Stimulated activated CD8-positive, alpha-beta memory T cell treated with anti-CD3 and anti-CD28 coated beads, Interleukin-12 subunit alpha, Interleukin-12 subunit beta, amount 100 ng/mL, for 24 hours (primary cell): ENCODE measurements around the gene MOB2.

Experiments used
- DNase-seq: peaks from one replicate; pipeline ENCODE4 v3.0.0-alpha.2; 2020; ENCODE audit errors: extremely low read depth

The MOB2 gene

DNA sequence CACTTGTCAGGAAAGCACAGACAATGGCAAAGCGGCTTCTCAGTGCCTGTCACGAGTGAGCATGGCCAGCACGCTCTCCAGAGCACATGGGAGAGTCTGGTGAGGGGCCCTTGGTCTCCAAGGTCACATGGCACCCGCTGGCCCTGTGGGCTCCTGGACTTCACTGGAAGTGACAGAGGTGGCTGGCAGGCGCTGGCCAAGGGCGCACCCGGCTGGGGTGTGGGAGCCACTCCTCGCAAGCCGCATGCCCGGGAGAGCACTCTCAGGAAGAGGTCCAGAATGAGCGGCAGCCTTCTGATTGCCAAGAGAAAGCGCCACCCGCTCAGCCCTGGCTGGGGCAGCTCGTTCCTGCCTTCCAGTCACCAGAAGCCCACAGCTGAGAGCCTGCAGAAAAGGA lies 17.1 kb upstream of the MOB2 start:
- DNase-seq: no peak

DNA sequence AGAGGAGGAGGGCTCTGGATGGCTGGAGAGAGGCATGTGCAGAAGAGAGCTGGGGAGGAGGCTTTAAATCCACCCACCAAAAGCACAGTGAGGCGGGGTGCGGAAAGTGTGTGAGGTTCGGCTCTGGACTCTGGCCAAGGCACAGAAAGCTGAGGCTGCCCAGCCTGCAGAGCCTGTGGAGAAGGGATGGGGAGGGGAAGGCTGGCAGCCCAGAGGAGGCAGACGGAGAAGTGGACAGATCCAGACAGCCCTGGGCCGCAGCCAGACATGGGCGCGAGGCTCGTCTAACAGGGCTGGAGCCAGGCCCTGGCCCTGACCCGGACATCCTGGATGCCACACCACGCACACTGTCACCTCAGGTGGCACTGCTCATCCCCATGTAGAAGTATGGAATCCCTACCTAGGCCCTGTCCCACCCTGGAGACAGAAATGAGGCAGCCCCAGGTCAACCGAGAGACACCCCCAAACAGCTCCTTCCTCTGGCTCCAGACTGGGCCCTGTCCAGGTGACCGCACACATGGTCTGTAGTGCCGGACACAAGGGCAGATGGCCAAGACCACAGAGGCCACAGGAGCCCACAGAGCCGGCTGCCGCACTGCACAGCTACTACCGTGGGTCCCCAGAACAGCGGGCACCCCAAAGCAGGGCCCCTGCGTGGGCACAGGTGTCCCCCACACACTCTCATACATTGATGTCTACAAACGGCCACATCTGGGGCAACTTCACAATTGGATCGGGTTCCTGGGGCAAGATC lies 16.6 kb upstream of the MOB2 start:
- no peak for DNase-seq

DNA sequence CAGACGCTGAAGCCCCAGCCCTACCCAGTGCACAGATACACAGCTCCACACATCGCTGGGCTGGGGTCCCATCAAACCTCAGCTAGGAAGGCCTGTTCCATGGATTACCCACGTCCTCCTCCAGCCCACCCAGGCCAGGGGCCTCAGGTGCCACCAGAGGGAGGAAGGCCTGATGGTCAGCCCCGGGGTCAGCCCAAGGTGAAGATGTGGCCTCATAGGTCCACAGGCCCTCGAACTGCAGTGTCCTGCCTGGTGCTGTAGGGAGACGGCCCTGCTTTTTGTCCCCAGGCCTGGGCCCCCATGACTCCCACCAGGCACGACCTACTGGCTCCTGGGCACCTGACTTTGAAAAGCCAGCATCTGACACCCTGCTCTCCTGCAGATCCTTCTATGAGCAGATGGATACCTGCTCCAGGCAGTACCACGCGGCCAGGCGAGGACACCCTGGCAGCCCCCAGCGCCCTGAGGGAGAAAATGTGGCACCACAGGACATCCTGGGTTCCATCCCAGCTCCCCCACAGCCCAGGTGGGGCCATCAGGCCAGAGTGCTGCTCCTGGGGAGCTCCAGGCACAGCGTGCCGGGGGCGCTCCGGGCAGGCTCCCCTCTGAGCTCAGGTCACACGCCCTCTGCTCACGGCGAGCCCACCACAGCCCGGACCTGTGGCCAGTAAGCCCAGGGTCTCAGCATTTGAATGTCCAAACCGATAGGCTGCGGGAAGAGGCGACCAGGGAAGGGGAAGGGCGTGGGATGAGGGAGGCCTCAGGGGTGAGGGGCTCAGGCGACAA lies 15.8 kb upstream of the MOB2 start:
- no peak for DNase-seq

DNA sequence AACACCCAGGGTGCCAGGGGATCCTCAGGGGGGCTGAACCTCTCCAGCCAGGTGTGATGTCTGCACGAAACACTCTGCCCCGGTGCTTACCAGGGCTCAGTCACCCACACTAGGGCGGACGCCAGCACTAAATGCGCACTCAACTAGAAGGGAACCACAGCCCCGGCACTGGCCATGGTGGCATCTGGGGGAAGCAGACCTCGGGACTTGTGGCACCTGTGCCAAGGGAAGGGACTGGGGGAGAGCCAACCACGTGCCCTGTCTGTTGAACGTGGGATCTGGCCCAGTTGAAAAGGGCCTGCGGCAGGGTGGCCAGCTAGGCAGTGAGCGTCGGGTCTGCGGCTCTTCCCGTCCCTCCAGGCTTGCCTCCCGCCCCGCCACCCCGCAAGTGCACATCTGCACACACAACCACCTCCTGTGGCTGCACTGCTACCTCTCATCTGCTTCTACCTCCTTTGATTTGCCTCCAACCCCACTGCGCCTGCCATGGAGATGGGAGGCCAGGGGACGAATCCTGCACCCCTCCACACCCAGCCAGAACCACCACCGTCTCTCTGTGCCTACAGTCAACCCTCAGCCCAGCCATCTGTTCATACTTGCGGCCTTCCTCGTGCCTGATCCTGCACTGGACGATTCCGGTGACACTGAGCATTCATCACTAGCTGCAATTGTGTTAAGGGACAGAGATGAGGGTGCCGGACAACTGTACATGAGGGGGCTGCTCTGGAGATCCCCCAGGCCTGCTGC lies 15.0 kb upstream of the MOB2 start:
- DNase-seq: no peak

DNA sequence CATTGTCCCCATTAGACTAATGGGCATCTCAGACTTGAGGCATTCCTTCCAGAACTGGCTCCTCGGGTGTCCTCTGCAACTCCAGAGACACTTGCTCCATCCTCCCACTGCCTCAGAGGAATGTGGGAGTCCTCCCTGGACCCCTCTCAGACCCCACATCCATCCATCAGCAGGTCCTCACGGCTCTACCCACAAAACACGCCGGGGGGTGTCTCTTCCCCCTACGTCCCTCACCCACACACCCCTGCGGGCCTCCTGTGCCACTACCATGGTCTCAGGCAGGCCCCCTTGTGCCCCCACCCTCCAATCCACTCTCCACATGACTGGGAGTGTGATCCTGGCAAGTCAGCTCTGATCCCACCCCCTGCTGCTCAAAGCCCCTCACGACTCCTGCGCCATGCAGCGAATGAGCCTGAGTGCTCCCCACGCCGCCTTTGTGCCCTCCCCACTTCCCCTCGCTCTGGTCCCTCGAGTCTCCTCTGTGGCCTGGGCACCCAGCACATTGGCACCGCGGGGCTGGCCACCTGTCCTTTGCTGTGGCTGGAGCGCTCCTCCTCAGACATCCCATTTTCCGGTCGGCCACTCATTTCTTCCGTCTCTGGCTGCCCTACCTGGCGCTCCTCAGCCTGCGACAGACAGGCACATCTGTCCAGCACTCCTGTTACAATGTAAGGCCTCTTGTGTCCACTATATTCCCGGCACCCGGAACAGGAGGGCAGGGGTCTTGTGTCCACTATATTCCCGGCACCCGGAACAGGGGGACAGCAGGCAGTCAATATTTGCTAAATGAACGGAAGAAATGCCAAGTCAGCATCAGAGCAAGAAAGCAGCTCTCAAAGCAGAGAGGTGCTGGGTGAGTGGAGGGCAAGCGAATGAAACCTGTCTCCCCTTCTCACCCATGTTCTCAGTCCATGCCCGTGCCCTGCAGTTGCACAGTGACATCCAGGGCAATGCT lies 14.2 kb upstream of the MOB2 start:
- no peak for DNase-seq

DNA sequence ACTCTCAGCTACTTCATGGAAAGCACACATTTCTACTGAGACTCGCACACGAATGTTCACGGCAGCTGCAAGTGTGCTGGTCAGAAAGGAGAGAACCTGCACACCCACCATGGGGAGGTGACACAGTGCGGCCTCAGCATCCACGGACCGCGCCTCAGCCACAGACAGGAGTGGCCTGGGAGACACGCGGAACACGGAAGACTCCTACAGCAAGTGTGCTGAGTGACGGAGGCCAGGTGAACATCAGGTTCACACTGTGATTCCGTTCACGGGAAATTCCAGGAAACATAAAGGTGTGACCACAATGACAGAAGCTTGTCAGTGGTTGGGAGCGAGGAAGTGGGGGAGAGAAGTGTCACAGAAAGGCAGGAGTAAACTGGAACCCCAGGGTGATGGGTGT lies 13.3 kb upstream of the MOB2 start:
- DNase-seq: no peak

DNA sequence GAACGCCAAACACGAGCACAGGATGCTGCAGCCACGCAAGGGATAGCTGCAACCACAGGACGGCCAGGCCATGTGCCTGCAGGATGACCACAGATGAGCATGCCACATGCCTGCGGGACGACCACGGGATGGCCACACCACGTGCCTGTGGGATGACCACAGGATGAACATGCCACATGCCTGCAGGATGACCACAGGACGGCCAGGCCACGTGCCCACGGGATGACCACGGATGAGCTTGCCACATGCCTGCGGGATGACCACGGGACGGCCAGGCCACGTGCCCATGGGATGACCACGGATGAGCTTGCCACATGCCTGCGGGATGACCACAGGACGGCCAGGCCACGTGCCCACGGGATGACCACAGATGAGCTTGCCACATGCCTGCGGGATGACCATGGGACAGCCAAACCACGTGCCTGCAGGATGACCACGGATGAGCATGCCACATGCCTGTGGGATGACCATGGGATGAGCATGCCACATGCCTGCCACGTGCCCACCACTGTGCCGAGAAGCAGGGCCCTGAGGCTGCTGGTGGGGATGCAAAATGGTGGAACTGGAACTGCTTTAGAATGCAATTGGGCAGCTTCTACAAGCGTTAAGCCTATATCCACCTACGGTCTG lies 12.8 kb upstream of the MOB2 start:
- DNase-seq: no peak

DNA sequence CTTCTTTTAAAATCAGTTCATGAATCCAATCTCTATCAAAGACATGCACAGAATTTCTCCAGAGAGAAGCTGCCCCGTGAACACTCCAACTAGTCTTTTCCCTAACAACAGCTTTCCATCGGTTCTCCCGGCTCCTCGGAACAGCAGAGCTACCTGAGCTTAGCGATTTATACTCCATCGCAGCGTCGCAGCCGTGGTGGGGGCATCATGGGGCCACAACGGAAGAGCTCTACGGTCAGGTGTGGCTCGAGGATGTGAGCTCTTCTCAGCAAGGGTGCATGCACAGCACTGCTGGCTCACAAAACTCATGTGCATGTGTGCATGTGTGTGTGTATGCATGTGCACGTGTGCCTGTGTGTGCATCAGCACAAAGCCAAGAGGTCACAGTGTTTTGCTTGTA lies 11.7 kb upstream of the MOB2 start:
- no peak for DNase-seq

DNA sequence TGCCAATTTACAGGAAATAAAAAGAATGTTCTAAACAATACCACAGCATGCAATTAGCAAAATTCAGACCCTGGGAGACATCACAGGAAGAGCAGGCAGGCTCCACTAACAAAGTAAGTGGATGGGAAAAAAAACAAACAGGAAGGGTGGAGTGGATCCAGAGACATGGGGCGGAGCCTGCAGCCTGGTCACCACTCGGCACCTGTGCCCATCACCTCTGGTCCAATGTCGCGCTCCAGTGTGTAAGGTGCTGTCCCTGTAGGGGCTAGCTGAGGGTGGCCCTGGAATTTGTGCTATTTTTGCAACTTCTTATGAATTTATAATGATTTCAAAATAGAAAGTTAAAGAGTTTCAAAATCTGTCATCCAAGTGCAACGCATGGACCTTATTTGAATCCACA lies 11.0 kb upstream of the MOB2 start:
- DNase-seq: no peak

DNA sequence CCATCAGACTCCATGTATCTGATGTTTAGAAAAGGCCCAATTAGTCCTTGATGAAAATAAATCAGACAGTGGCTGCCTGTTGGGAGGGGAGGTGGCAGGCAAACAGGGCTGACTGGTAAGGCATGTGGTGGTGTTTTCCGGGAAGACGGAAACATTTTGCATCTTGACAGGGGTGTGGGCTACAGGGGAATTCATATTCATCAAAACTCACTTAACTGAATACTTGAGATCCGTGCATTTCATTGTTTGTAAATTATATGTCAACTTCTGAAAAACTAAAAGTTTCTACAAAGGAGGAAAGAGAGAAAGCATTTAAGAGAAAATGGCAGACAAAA lies 10.1 kb upstream of the MOB2 start:
- DNase-seq: no peak

DNA sequence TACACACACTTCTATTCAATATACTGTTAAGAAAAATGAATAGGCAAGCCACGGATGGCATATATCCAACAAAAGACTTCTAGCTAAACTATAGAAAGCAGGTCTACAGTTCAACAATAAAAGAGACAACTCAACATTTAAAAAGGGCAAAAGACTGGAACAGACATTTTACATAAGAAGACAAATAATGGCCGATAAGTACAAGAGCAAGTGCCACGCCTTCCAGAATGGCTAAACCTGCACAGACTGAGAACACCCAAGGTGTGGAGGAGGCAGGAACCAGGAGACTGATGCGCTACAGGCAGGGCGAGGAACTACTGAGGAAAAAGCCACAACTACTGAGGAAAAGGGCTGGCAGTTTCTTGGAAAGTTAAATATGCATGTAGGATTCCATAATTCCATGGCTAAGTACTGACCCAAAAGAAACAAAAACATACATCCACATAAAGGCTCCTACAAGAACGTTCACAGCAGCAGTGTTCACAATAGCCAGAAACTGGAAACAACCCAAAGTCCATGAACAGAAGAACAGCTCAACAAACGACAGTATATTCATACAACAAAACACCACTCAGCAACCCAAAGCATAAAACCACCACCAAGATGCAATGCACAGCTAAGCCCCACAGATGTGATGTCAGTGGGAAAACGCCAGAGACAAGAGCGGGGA lies 9.6 kb upstream of the MOB2 start:
- DNase-seq: no peak

DNA sequence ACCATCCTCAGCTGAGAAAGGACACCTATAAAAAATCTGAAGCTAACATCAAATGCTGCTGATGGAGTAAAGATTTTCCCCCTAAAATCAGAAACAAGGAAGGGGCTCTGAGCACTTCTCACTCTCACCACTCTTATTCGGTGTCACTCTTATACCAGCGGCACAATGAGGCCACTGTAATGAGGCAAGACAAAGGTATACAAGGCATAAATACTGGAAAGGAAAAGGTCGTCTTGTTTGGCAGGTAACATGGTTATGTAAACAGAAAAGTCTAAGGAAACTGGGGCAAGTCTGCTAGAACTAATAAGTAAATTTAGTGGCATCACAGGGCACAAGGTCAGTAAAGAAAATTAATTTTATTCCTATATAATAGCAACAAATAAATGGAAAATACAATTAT lies 8.1 kb upstream of the MOB2 start:
- no peak for DNase-seq

DNA sequence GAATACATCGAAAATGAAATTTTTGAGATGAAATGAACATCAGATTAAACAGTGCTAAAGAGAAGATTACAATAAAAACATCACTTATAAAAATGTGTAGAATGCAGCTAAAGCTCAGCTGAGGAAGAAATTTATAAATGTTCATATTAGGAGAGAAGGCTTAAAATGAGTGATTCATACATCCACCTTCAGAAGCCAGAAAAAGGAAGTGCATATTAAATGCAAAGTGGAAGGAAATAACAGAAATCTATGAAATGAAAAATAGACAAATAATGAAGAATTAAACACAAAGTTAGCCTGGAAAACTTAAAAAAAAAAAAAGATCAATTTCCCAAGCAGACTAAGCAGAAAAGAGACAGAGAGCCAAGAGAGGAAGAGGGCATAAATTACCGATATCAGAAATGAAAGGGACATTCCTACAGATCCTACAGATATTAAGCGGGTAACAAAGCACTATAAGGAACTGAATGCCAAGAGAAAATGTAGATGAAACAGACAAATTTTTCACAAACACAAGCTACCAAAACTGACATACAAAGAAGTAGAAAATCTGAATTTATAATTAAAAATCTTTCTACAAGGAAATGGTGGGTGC lies 7.2 kb upstream of the MOB2 start:
- no peak for DNase-seq

DNA sequence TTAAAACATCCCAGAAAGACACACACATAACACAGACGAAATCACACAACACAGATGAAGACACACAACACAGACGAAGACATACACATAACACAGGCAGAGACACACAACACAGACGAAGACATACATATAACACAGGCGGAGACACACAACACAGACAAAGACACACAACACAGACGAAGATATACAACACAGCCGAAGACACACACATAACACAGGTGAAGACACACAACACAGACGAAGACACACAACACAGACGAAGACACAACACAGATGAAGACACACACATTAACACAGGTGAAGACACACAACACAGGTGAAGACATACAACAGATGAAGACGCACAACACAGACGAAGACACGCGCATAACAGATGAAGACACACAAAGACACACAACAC lies 4.8 kb upstream of the MOB2 start:
- no peak for DNase-seq

DNA sequence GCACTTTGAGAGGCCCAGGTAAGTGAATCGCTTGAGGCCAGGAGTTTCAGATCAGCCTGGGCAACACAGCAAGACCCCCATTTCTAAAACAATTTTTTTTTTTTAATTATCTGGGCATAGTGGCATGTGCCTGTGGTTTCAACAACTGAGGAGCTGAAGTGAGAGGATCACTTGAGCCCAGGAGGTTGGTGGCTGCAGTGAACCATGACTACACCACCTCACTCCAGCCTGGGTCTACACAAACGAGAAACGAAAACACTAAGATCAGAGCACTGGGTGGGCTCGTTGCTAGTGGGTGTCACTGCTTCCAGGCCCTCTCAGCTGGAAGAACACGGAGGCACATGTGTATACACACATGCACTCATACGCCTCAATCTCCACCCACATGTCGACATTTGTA lies 4.1 kb upstream of the MOB2 start:
- DNase-seq: no peak

DNA sequence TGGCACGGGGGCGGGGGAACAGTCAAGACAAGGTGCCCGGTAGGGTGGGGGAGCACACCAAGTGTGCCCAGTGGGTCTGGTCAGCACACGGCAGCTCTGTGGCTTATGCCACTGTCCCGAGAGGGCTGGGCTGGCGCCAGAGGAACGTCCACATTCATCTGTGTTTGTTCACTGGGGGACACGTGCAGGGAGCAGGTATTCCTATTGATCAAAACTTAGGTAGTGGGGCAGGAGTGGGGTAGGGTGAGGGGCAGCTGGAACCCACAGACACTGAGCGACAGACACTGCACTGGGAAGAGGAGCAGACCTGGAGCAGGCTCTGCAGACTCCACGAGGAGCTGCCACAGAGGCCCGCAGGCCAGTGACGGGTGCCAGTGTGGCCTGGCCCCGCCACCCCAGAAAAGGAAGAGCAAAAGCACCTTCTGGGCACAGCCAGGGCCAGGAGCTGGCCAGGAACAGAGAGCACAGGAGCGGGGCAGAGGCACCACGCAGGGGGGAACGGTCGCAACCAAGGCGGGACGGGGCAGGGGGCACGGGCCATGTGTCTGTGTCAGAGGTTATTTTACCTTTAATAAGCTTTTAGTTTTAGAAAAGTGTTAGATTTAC lies 2.1 kb upstream of the MOB2 start:
- DNase-seq: no peak

DNA sequence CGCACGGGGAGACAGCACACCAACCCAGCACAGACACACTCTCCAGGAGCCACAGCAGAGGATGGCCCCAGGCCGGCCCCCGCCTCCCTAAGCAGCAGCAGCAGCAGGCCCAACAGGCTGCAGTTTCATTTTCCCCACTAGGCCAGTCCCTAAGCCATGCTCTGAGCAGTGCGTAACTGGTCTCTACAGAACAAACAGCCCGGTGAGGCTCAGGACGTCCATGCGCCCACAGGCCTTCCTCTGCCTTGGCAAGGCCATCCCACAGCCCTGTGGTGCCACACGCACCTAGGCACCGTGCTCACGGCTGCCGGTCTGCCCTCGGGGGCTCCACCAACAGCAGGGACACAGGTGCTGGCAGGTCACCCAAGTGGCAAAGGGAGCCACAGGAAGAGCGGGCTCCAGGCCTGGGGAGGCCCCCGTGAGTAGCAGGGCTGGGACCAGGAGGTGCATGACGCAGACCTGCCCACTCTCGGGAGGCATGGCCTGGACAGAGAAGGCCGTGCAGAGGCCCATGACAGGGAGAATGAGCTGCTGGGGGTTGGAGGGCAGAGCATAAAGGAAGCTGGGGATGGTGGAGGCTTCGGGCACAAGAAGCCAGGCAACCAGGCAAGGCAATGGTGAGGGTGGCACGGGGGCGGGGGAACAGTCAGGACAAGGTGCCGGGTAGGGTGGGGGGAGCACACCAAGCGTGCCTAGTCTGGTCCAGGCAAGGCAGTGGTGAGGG lies 1.4 kb upstream of the MOB2 start:
- no peak for DNase-seq

DNA sequence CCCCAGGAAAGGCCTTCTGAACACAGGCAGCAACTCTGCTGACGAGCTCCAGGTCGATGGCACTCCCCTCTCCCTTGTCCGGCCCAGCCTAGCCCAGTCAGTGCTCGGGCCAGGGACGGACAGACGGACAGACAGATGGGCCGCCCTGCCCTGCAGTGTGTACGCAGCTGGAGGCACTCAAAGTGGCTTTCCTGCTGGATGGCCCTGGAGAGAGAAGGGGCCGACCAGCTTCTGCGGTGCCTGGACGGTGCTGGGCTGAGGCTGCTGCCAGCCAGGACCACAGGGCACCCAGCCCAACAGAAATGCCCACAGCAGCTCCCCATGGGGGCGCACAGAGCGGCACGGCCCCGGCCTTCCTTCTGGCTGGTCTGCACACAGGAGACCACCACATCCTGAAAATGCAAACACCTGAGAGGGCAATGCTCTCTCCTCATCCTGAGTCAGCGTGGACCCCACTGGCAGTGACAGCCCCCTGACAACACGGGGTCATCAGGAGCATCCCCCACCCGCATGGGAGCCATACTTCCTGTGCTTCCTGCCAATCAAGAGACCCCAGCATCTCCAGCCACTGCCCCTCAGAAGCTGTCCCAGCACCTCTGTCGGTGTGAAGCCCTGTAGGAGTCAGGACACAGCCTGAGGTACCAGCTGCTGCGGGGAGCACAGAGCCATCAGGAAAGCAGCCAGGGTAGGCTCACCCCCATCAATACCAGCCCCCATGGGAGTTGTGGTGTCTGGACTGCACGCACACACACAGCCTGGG lies 692 bp upstream of the MOB2 start:
- DNase-seq: no peak

DNA sequence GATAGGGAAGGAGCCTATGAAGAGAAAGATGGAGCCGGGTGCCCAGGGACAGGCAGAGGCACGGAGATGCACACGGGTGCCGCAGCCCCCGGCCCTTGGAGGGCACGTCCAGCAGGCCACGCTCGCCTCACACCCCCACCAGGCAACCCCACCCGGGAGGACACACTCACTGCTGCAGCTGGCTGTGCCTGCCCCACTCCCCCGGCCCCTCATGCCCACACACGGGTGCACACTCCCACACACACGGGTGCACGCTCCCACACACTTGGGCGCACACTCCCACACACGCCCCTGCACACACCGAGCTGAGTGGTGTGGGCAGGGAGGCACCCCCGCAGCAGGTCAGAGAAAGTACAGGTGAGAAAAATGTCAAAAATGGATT lies 1.1 kb downstream of the MOB2 start:
- DNase-seq: no peak
